GM12864 (cell line): ENCODE measurements around the gene SMCHD1.
"Not testable (repeated sequence)": the region's sequence is repeated elsewhere in the genome, so short reads cannot be mapped to it uniquely, and the experiment has no call there.

Source experiments
- DNase-seq: peaks from one replicate; pipeline ENCODE4 v3.0.0-alpha.2; 2011; ENCODE audit warnings: low read depth
- H3K4me3 ChIP-seq: 2 replicates; pipeline ENCODE4 v1.5.1; 2011; ENCODE audit warnings: mild to moderate bottlenecking, low read depth, low read length, control low read depth
- CTCF ChIP-seq: IDR thresholded peaks from 2 replicates; pipeline ENCODE4 v1.5.1; 2011; ENCODE audit warnings: low read depth, mild to moderate bottlenecking, moderate library complexity, low read length, control low read depth, inconsistent platforms; ENCODE audit errors: missing control alignments

Gene SMCHD1

GRCh38 chr18:2656981-2657512 is 1.5 kb downstream of the SMCHD1 start:
- no peak for DNase-seq
- no peak for TF ChIP-seq CTCF
- peak overlapping the region; percentile 80 for H3K4me3 ChIP-seq

- H3K4me3 ChIP-seq: peak overlapping the region; percentile 80
- no peak for DNase-seq
- TF ChIP-seq CTCF: no peak
Observed at GRCh38 chr18:2657788-2658458, 2.4 kb downstream of the SMCHD1 start.

GRCh38 chr18:2660849-2661248 is 5.3 kb downstream of the SMCHD1 start:
- DNase-seq, H3K4me3 ChIP-seq: not testable (repeated sequence)

- not testable (repeated sequence) for DNase-seq, H3K4me3 ChIP-seq
Observed at GRCh38 chr18:2662288-2662687, 6.8 kb downstream of the SMCHD1 start.

DNA sequence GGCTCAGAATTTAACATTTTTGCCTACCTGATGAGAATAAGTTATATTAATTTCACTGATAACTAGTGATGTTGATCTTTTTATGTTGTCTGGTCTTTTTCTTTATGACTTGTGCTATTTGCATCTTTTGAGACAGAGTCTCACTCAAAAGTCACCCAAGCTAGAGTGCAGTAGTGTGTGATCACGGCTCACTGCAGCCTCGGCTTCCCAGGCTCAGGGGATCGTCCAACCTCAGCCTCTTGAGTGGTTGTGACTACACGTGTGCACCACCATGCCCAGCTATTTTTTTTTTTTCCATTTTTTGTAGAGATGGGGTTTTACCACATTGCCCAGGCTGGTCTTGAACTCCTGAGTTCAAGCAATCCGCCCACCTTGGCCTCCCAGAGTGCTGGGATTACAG is 7.5 kb downstream of the SMCHD1 start:
- H3K4me3 ChIP-seq: no peak overlapping the region
- no peak for DNase-seq
- no peak for TF ChIP-seq CTCF

DNA sequence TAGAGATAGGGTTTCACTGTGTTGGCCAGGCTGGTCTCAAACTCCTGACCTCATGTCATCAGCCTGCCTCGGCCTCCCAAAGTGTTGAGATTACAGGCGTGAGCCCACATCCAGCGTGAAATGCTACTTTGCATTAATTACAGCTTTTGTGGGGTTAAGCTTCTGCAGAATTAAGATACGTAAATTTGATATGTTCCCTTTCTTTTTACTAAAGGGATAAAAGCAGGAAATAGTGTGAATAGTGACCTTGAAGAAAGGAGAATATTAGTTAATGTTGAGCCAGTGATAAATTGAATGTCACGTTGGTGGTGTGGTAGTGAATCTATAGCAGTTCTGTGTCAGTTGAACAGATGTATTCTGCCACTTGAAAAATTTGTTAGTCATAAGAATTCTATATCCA is 16.9 kb downstream of the SMCHD1 start:
- no peak overlapping the region for H3K4me3 ChIP-seq
- no peak for TF ChIP-seq CTCF

GRCh38 chr18:2672872-2673271 is 17.3 kb downstream of the SMCHD1 start:
- no peak for TF ChIP-seq CTCF
- H3K4me3 ChIP-seq: no peak overlapping the region
- no peak for DNase-seq

More for the DNA sequence above, 16.9 kb downstream of the SMCHD1 start:
- DNase-seq: no peak

GRCh38 chr18:2678933-2679332 is 23.4 kb downstream of the SMCHD1 start:
- DNase-seq, H3K4me3 ChIP-seq: not testable (repeated sequence)

GRCh38 chr18:2680216-2680792 is 24.8 kb downstream of the SMCHD1 start:
- no peak for TF ChIP-seq CTCF
- no peak overlapping the region for H3K4me3 ChIP-seq
- no peak for DNase-seq
